HEK293T (cell line): ENCODE results near the gene ETV6.

Source experiments
- CTCF ChIA-PET: fragments of 350-600 bp; formaldehyde crosslinking; extraction: SDS; loops from one replicate; lab custom pipeline; 2021; ENCODE audit warnings: antibody characterized with exemption, inconsistent platforms; lab: Yijun Ruan, JAX
- POLR2A ChIA-PET: fragments of 350-600 bp; formaldehyde crosslinking; extraction: SDS; loops from one replicate; lab custom pipeline; 2020; ENCODE audit warnings: antibody characterized with exemption, inconsistent platforms; lab: Yijun Ruan, JAX
- DNase-seq: peaks from one replicate; pipeline ENCODE4 v3.0.0; 2012; ENCODE audit warnings: mixed read lengths; ENCODE audit errors: extremely low spot score
- ARNT ChIP-seq: fragments of 450-650 bp; IDR thresholded peaks from 2 replicates; pipeline ENCODE4 v1.6.1; 2017; ENCODE audit warnings: mild to moderate bottlenecking
- BHLHE40 ChIP-seq: fragments of 450-650 bp; IDR thresholded peaks from 2 replicates; pipeline ENCODE4 v1.6.1; 2016; ENCODE audit warnings: mild to moderate bottlenecking, moderate library complexity, borderline replicate concordance
- CTBP1 ChIP-seq: fragments of 450-650 bp; IDR thresholded peaks from 2 replicates; pipeline ENCODE4 v1.6.1; 2016; ENCODE audit warnings: borderline replicate concordance
- ELF4 ChIP-seq: fragments of 450-650 bp; IDR thresholded peaks from 2 replicates; pipeline ENCODE4 v1.6.1; 2017; ENCODE audit warnings: antibody characterized with exemption
- FOXA1 ChIP-seq: fragments of 450-650 bp; IDR thresholded peaks from 2 replicates; pipeline ENCODE4 v1.6.1; 2016; ENCODE audit warnings: mild to moderate bottlenecking
- FOXK2 ChIP-seq: fragments of 450-650 bp; IDR thresholded peaks from 2 replicates; pipeline ENCODE4 v1.6.1; 2016; ENCODE audit warnings: mild to moderate bottlenecking
- FOXM1 ChIP-seq: fragments of 450-650 bp; IDR thresholded peaks from 2 replicates; pipeline ENCODE4 v1.6.1; 2017; ENCODE audit warnings: mild to moderate bottlenecking, borderline replicate concordance
- HDGF ChIP-seq: fragments of 450-650 bp; IDR thresholded peaks from 2 replicates; pipeline ENCODE4 v1.6.1; 2017; ENCODE audit warnings: antibody characterized with exemption, borderline replicate concordance
- L3MBTL2 ChIP-seq: fragments of 450-650 bp; conservative IDR thresholded peaks from 2 replicates; pipeline ENCODE4 v1.6.1; 2016; ENCODE audit warnings: mild to moderate bottlenecking
- LEF1 ChIP-seq: fragments of 450-650 bp; IDR thresholded peaks from 2 replicates; pipeline ENCODE4 v1.6.1; 2017; ENCODE audit warnings: mild to moderate bottlenecking, borderline replicate concordance
- NFRKB ChIP-seq: fragments of 450-650 bp; IDR thresholded peaks from 2 replicates; pipeline ENCODE4 v1.6.1; 2016; ENCODE audit warnings: mild to moderate bottlenecking, moderate library complexity
- PKNOX1 ChIP-seq: fragments of 450-650 bp; IDR thresholded peaks from 2 replicates; pipeline ENCODE4 v1.6.1; 2016
- SP1 ChIP-seq: fragments of 450-650 bp; IDR thresholded peaks from 2 replicates; pipeline ENCODE4 v1.6.1; 2017
- SUZ12 ChIP-seq: fragments of 450-650 bp; IDR thresholded peaks from 2 replicates; pipeline ENCODE4 v1.6.1; 2016; ENCODE audit warnings: mild to moderate bottlenecking
- TARDBP ChIP-seq: fragments of 450-650 bp; IDR thresholded peaks from 2 replicates; pipeline ENCODE4 v1.6.1; 2016
- ZNF384 ChIP-seq: fragments of 450-650 bp; IDR thresholded peaks from 2 replicates; pipeline ENCODE4 v1.6.1; 2016

The ETV6 gene

GRCh38 chr12:11891346-11891745, 241.9 kb downstream of the ETV6 start:
- POLR2A ChIA-PET: no interaction called here
- TF ChIP-seq L3MBTL2: no peak
- TF ChIP-seq PKNOX1: no peak
- no peak for TF ChIP-seq SP1
- TF ChIP-seq ZNF384: no peak
- TF ChIP-seq FOXA1: no peak
- no peak for TF ChIP-seq HDGF
- no peak for TF ChIP-seq SUZ12
- no peak for TF ChIP-seq FOXM1
- TF ChIP-seq BHLHE40: no peak
- no peak for TF ChIP-seq LEF1
- no peak for TF ChIP-seq TARDBP
- TF ChIP-seq FOXK2: no peak
- TF ChIP-seq ELF4: no peak
- TF ChIP-seq NFRKB: no peak
- TF ChIP-seq CTBP1: no peak
- no peak for TF ChIP-seq ARNT
- no peak for DNase-seq
- CTCF ChIA-PET: no interaction called here

- CTCF ChIA-PET: no interaction called here
- DNase-seq: no peak
- no peak for TF ChIP-seq BHLHE40
- TF ChIP-seq L3MBTL2: no peak
- TF ChIP-seq ZNF384: peak; percentile 45
- no peak for TF ChIP-seq LEF1
- POLR2A ChIA-PET: no interaction called here
These were observed 242.4 kb downstream of the ETV6 start for GRCh38 chr12:11891754-11892386.

- CTCF ChIA-PET: no interaction called here
These were observed 244.5 kb downstream of the ETV6 start for GRCh38 chr12:11893998-11894397.

DNA sequence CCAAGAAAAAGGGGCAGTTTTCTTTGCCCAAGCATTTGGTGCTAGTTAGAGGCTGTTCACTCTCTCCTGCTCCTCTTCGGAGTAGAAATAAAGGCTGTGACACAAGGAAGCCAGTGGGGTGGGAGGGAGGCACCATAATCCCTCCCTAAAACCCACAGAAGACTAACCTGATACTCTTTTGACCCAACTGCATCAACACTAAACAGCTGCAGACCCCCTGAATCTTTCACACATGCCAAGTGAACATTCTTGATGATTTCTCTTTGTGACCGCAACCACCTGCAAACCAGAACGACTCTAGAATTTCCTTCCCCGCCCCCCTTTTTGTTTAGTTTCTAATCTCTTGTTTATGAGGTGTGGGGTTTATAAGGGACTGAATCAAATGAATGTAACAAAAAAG, 245.4 kb downstream of the ETV6 start:
- TF ChIP-seq FOXA1 (no peak), FOXK2 (no peak)
- ChIA-PET CTCF (no interaction called here), POLR2A (no interaction called here)
- DNase-seq: no peak

More at GRCh38 chr12:11893998-11894397, 244.5 kb downstream of the ETV6 start:
- no peak for TF ChIP-seq HDGF
- no peak for TF ChIP-seq ZNF384
- TF ChIP-seq LEF1: no peak
- TF ChIP-seq PKNOX1: no peak
- TF ChIP-seq ELF4: no peak
- no peak for TF ChIP-seq FOXM1
- TF ChIP-seq TARDBP: no peak
- TF ChIP-seq ARNT: no peak
- TF ChIP-seq BHLHE40: no peak
- no peak for TF ChIP-seq SUZ12
- TF ChIP-seq SP1: no peak
- TF ChIP-seq FOXA1: no peak
- TF ChIP-seq NFRKB: no peak
- POLR2A ChIA-PET: no interaction called here
- DNase-seq: no peak

DNA sequence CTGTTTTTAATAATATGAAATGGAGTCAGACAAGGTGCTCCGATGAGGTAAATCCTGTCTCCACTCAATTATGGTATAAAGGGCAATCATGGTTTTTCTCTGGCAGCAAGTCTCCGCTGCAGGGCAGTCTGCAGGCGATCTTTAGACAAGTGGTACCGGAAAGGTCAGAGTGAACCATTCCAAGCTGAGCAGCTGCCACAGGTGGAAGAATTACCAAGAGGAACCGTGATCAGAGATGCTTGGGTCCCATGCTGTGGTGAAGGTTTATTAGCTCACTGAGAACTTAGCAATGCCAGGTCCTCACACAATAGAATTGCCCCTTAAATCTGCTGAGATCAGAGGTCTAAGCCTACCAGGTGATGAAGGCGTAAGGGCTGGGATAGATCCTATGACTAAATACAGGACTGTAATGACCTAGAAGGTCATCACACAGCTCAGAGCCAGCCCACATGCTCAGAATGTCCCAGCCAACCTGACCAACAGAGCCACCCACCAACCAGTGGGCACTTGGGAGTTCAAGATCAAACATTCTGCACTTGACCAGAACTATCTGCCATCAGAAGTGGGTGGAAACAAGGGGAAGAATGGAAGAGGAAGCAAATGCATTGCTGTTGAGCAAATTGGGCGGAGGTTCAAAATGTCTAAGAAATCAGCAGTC, 246.1 kb downstream of the ETV6 start:
- DNase-seq: no peak
- POLR2A ChIA-PET: no interaction called here
- CTCF ChIA-PET: no interaction called here
- TF ChIP-seq FOXA1 (no peak), FOXM1 (no peak)

DNA sequence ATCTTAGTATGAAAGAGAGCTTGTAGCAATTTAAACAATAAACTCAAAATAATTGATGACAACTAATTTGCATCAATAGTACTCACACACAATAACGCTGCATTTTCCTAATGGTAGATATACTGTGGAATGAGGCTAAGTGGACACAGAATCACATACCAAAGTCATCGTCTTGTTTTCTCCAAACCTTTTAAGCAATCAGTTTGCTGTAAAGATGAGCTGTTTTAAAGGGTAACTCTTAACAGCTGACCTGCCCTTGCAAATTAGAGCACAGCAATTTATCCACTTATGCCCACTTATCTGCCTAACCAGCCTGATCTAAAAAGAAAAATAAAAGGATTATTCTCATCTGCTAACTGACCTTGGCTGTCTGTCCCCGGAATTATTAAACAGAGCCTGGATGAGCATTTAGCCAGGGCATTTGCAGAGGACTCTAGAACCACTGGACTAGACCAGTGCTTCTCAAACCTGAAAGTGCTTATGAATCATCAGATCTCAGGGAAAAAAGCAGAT, 247.0 kb downstream of the ETV6 start:
- ChIA-PET POLR2A (no interaction called here), CTCF (no interaction called here)
- no peak for DNase-seq
- TF ChIP-seq BHLHE40 (no peak), NFRKB (no peak), SP1 (no peak), PKNOX1 (no peak), L3MBTL2 (no peak)

DNA sequence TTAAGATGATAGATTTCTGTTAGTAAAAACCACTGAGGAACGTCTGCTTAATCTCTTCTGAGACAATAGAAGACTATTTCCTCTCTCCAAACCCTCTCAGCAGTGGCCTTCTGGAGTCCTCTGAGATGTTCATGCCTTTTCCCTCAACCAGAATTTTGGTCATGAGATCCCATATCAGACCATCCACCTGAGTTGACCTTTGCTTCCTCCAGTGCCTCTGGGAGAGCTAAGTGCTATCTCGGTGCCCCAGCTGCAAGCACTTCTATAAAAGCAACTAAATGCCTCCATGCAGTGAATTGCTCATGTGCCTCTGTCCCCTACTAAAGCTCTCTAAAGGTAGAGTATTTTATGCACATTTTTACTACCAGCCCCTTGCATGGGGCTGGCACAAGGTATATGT, 248.4 kb downstream of the ETV6 start:
- POLR2A ChIA-PET: no interaction called here
- CTCF ChIA-PET: interaction anchor here (0.6 kb wide), 1 partner anchor 75 kb away, joined by 3 read pairs; no protein-coding TSS in a partner anchor
- DNase-seq: no peak
- TF ChIP-seq TARDBP (no peak), ARNT (no peak), CTBP1 (no peak), NFRKB (no peak), ZNF384 (no peak), PKNOX1 (no peak), FOXK2 (no peak), SUZ12 (no peak), ELF4 (no peak), L3MBTL2 (no peak), SP1 (no peak), FOXA1 (no peak), FOXM1 (no peak), LEF1 (no peak), HDGF (no peak), BHLHE40 (no peak)
